HepG2 (cell line): ENCODE data around the gene CALR. TPM values are rescaled to one million over a fixed set of nuclear protein-coding genes. Genes with fewer than 3 reads are reported as not detected.

Experiments
- ARID3A ChIP-seq: IDR thresholded peaks from 2 replicates; pipeline ENCODE4 v1.6.1; 2012; ENCODE audit warnings: low read depth, low read length, improper control_type of control experiment
- ARNT ChIP-seq: fragments of 450-650 bp; IDR thresholded peaks from 2 replicates; pipeline ENCODE4 v1.6.1; 2017
- CEBPG ChIP-seq: IDR thresholded peaks from 2 replicates; pipeline ENCODE4 v1.6.1; 2016
- DMAP1 ChIP-seq: IDR thresholded peaks from 2 replicates; pipeline ENCODE4 v1.6.1; 2016
- HOXA3 ChIP-seq: sonication (generic); formaldehyde crosslinking; IDR thresholded peaks from 2 replicates; pipeline ENCODE4 v1.5.0; 2020; ENCODE audit warnings: missing genetic modification reagents
- MAFG ChIP-seq: sonication (generic); formaldehyde crosslinking; IDR thresholded peaks from 2 replicates; pipeline ENCODE4 v1.5.1; 2020; ENCODE audit warnings: mild to moderate bottlenecking, missing genetic modification reagents
- MAX ChIP-seq: IDR thresholded peaks from 2 replicates; pipeline ENCODE4 v1.6.1; 2012; ENCODE audit warnings: inconsistent platforms
- POGZ ChIP-seq: sonication (generic); formaldehyde crosslinking; IDR thresholded peaks from 2 replicates; pipeline ENCODE4 v1.4.0; 2020; ENCODE audit warnings: mild to moderate bottlenecking, missing genetic modification reagents
- RFX3 ChIP-seq: IDR thresholded peaks from 2 replicates; pipeline ENCODE4 v1.6.1; 2016; ENCODE audit warnings: missing biosample characterization, missing genetic modification reagents
- RNF2 ChIP-seq: fragments of 450-650 bp; conservative IDR thresholded peaks from 2 replicates; pipeline ENCODE4 v1.6.1; 2016; ENCODE audit warnings: low read depth
- TEAD2 ChIP-seq: sonication (generic); formaldehyde crosslinking; IDR thresholded peaks from 2 replicates; pipeline ENCODE4 v1.9.0; 2021; ENCODE audit warnings: missing genetic modification reagents
- THAP9 ChIP-seq: sonication (generic); formaldehyde crosslinking; IDR thresholded peaks from 2 replicates; pipeline ENCODE4; 2020; ENCODE audit warnings: missing genetic modification reagents, mild to moderate bottlenecking, borderline replicate concordance
- ZBTB40 ChIP-seq, 2 experiments: fragments of 450-650 bp in 1 of 2; sonication (generic) in 1 of 2; formaldehyde crosslinking in 1 of 2; IDR thresholded peaks; 2 replicates each; pipeline versions ENCODE4 v1.6.1 to v1.8.0; 2016 to 2022; ENCODE audit warnings: antibody characterized with exemption in 1 of 2, mild to moderate bottlenecking in 1 of 2, missing genetic modification reagents in 1 of 2
- ZFX ChIP-seq: sonication (generic); formaldehyde crosslinking; IDR thresholded peaks from 2 replicates; pipeline ENCODE4 v1.4.0; 2020; ENCODE audit warnings: mild to moderate bottlenecking, low read depth, missing genetic modification reagents, moderate library complexity
- ZNF225 ChIP-seq: sonication (generic); formaldehyde crosslinking; IDR thresholded peaks from 2 replicates; pipeline ENCODE4 v1.4.0; 2020; ENCODE audit warnings: mild to moderate bottlenecking, missing genetic modification reagents
- ZNF83 ChIP-seq: sonication (generic); formaldehyde crosslinking; IDR thresholded peaks from 2 replicates; pipeline ENCODE4 v1.4.0; 2020; ENCODE audit warnings: missing genetic modification reagents, mild to moderate bottlenecking, borderline replicate concordance
- polyA plus RNA-seq, 8 experiments: library from polyadenylated mRNA; depleted of rRNA in 3 of 8; stranded (reverse) in 7 of 8; unstranded in 1 of 8; fragments of >200 nt; fragmentation: Illumina TruSeq in 4 of 8; extraction: Trizol in 4 of 8; gene quantifications; 2 replicates each; pipeline versions ENCODE4 v1.2.1 to v1.2.3, GENCODE V29; 2011 to 2016; ENCODE audit warnings: low read depth in 4 of 8, missing spikeins in 1 of 8, mixed read lengths in 1 of 8; ENCODE audit not compliant: insufficient read depth in 1 of 8
- total RNA-seq, 5 experiments: library from RNA; depleted of rRNA; stranded (reverse); fragments of >200 nt; fragmentation: Illumina TruSeq; extraction: Trizol; gene quantifications; 2 replicates each; pipeline ENCODE4 v1.2.3, GENCODE V29; 2016; ENCODE audit warnings: low read depth in 1 of 5

Gene CALR
- total and polyA plus RNA-seq, 2 of the 13 experiments (the other 11 are each of a cell fraction or from before 2014, with no cell fraction given) = 898 to 934 TPM

- TF ChIP-seq THAP9 (CRISPR knock-in tag) = no peak; the same call in 1 of the 2 replicates
- TF ChIP-seq ZNF83 (CRISPR knock-in tag) = no peak
- no peak for TF ChIP-seq RFX3 (CRISPR knock-in tag)
- no peak; the same call in 1 of the 2 replicates for TF ChIP-seq DMAP1 (CRISPR knock-in tag)
- no peak for TF ChIP-seq MAFG (CRISPR knock-in tag)
- TF ChIP-seq TEAD2 (CRISPR knock-in tag) = no peak
- peak; percentile 79 for TF ChIP-seq CEBPG
- TF ChIP-seq HOXA3 (CRISPR knock-in tag) = peak; percentile 70; the same call in 1 of the 2 replicates
- no peak for TF ChIP-seq RNF2
- no peak for TF ChIP-seq ARID3A
- peak; percentile 23; the same call in 1 of the 2 replicates for TF ChIP-seq ZFX
- no peak for TF ChIP-seq POGZ (CRISPR knock-in tag)
- no peak for TF ChIP-seq ZBTB40 (IDR thresholded peaks at IDR 0.05)
- TF ChIP-seq ZBTB40 (CRISPR knock-in tag; IDR thresholded peaks at IDR 0.05) = no peak
- no peak for TF ChIP-seq ZNF225 (CRISPR knock-in tag)
- no peak for TF ChIP-seq ARNT
- TF ChIP-seq MAX = peak; percentile 63
These were observed 45.2 kb downstream of the CALR start (continued) for GRCh38 chr19:12983542-12984142.
